GM18520 (cell line): ENCODE results near the gene LILRB2.
"Not testable (repeated sequence)": the region's sequence is repeated elsewhere in the genome, so short reads cannot be mapped to it uniquely, and the experiment has no call there.

Experiments used
- ATAC-seq: cut with Tn5 transposase; IDR thresholded peaks from one replicate; pipeline ENCODE4 v1.9.1; 2021; ENCODE audit not compliant: unreplicated experiment

Gene LILRB2

GRCh38 chr19:54281007-54281728, at the start of gene LILRB2:
LILRB2 (minus strand) TSS chr19:54281110; CDS start chr19:54280496, 614 bp downstream.
- ATAC-seq: no peak

- no peak for ATAC-seq
These were observed 48.7 kb upstream of the LILRB2 start for GRCh38 chr19:54329476-54330165.

- not testable (repeated sequence) for ATAC-seq
These were observed 47.9 kb upstream of the LILRB2 start for GRCh38 chr19:54328781-54329180.

GRCh38 chr19:54325631-54326030, 44.7 kb upstream of the LILRB2 start:
- ATAC-seq: no peak

- ATAC-seq: no peak
These were observed 44.3 kb upstream of the LILRB2 start for GRCh38 chr19:54325194-54325621.

GRCh38 chr19:54324071-54324470, 43.2 kb upstream of the LILRB2 start:
- no peak for ATAC-seq

GRCh38 chr19:54322934-54323333, 42.0 kb upstream of the LILRB2 start:
- not testable (repeated sequence) for ATAC-seq

GRCh38 chr19:54322295-54322694, 41.4 kb upstream of the LILRB2 start:
- ATAC-seq: not testable (repeated sequence)

- ATAC-seq: no peak
These were observed 39.2 kb upstream of the LILRB2 start for GRCh38 chr19:54319892-54320670.

- ATAC-seq: no peak
These were observed 38.1 kb upstream of the LILRB2 start for GRCh38 chr19:54319049-54319448.

GRCh38 chr19:54317965-54318240, 37.0 kb upstream of the LILRB2 start:
- no peak for ATAC-seq

- no peak for ATAC-seq
These were observed 36.4 kb upstream of the LILRB2 start for GRCh38 chr19:54317108-54317964.

- ATAC-seq: no peak
These were observed 35.8 kb upstream of the LILRB2 start for GRCh38 chr19:54316746-54317107.

GRCh38 chr19:54315956-54316355, 35.0 kb upstream of the LILRB2 start:
- no peak for ATAC-seq

GRCh38 chr19:54312436-54313377, 31.8 kb upstream of the LILRB2 start, which contains the start of gene LILRA5:
LILRA5 (minus strand) TSS chr19:54313166; CDS start chr19:54313019, 147 bp downstream.
- no peak for ATAC-seq

GRCh38 chr19:54312011-54312410, 31.1 kb upstream of the LILRB2 start:
- no peak for ATAC-seq

GRCh38 chr19:54311486-54311885, 30.6 kb upstream of the LILRB2 start:
- ATAC-seq: no peak

- ATAC-seq: no peak
These were observed 29.6 kb upstream of the LILRB2 start for GRCh38 chr19:54310543-54310942.

GRCh38 chr19:54309811-54310210, 28.9 kb upstream of the LILRB2 start:
- ATAC-seq: no peak
